Ureter (tissue), 1 donor: ENCODE measurements around the gene FOXE3. TPM values are rescaled to one million over a fixed set of nuclear protein-coding genes. Genes with fewer than 3 reads are reported as not detected.

Source experiments
- DNase-seq: peaks from one replicate; pipeline ENCODE4 v3.0.0-alpha.2; 2020; ENCODE audit warnings: low spot score
- total RNA-seq: library from RNA; stranded (reverse); gene quantifications from one replicate; pipeline ENCODE4 v1.2.4, GENCODE V29; 2023
- donor health status: DM: yes; HTN: yes; CAD: no.

Gene FOXE3
- not detected for total RNA-seq

DNA sequence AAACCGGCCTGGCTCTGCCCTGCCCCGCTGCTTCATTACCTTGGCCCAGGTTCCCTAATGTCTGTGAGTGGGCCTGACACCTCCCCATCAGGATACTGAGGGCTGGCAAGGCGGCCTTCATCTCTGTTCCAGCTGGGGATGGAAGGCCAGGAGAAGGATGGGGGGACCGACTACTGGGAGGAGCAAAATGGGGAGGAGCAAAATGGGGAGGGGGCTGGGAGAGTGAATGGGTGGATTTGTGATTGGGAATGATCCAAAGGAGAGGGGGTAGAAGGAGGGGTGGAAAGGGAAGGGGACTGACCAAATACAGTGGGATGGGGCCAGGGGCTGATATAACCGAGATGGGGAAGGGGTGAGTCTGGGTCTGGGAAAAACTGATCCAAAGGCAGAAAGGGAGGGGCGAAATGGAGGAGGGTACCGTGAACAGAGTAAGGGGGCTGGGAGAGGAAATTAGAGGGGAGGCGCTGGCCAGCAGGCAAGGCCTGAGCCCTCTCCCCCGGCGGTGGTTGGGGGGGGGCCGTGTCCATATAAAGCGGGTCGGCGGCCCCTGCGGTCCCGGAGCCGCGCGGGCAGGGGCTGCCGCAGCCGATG is at the start of gene FOXE3:
TSS of gene FOXE3 (plus strand) at position 558 of the 591 bp plus-strand sequence. CDS start at position 589, 31 bp downstream.
- no peak for DNase-seq

DNA sequence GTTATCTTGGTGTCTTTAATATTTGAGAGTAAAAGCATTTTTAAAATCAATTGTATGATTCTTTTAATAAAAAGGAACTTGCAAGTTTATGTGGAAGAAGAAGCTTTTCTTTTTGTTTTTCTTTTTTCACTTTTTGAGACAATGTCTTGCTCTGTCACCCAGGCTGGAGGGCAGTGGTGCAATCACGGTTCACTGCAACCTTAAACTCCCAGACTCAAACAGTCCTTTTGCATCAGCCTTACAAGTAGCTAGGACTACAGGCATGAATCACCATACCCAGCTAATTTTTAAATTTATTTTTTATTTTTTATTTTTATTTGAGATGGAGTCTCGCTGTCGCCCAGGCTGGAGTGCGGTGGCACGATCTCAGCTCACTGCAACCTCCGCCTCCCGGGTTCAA is 48.4 kb upstream of the FOXE3 start:
- DNase-seq, result no peak

DNA sequence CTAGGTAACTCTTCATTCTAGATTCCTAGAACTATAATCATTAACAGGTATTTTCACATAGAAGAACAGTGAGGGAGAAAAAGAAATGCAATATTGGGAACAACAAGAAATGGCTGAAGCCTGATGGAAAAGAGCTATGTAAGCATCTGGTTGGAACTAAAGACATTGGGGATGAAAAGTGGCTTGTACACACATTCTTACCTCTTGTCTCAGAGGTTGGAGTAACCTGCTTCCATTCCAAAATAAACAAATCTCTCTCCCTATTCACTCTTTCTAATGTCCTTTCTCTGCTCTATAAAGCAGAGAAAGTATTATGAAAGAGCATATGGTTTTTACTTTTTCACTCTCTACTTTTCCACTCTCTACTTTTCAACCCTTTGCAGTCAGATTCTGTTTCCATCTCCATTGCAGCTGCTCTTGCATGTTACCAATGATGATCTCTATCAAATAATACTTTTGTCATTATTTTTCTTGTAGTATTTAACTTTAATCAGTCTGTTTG is 45.0 kb upstream of the FOXE3 start:
- DNase-seq, result no peak

DNA sequence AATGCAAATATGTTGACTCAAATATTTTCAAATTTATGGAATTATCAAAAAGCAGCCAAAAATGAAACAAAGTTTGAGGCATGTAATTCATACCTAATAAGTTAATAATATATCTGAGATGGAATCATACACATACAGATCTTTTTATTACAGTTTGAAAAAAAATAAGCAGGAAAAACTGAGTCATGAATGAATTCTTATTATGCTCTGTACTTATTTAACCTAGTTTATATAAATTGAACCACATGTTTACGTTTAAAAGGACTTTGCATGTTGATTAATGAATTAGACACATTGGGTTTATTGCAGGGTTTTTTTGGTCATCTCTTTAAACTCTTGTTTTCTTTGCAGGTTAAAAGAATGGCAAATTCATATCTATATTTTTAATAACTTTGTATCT is 41.6 kb upstream of the FOXE3 start:
- DNase-seq, result no peak

DNA sequence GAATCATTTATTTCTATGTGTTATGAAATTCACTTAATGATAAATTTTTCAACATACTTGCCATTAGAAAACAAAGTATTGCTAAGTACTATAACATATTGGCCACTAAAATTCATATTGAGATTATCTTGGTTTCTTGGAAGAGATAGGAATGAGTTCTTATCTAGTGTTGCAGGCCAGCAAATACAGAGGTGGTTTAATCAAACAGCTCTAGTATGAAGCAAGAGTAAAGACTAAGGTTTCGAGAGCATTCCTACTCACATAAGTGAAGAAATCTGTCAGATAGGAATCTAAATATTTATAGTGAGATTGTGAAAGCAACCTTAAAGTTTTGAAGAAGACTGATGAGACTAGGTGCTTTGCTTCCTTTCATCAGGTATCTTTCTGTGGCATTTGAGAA is 37.9 kb upstream of the FOXE3 start:
- DNase-seq, result no peak

DNA sequence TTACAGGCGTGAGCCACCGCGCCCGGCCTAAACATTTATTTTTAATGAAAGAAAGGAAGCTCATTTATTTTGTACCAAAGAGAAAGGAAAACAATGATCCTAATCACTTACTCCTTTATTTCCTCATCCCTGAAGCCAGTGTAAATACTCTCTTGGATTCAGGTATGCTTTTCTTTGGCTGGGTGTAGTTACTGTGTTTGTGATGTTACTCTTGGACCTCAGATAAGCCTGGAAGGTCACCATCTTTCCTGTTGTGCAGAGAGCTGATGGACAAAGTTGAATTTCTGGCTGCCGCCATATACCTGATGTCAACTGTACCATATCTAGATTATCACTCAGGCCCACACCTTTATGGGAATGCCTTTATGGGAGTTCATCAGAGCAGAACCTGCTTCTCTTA is 35.4 kb upstream of the FOXE3 start:
- DNase-seq, result no peak

DNA sequence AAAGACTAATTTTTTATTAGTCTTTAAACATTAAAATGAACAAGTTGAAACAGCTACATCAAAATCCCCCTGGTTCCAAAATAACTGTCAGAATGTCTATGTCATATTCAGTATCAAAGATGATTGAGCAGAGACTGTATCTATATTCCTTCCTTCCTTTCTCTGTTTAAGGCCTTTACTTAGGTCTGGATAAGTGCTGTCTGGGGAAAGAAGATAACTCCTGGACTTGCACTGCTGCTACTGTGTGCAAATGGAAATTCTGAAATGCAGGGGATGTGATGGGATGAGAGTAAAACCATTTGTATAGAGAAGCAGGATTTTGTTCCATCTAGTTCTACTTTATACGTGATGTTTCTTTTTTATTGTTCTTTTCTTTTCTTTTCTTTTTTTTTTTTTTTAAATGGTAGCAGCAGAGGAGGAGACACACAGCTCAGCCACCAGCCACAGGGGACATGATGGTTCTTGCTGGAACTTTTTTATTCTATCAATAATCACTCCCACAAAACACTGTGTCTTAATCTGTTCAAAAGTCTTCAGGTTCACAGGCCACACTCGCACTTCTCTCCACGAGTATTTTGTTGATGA is 33.6 kb upstream of the FOXE3 start:
- DNase-seq, result no peak

DNA sequence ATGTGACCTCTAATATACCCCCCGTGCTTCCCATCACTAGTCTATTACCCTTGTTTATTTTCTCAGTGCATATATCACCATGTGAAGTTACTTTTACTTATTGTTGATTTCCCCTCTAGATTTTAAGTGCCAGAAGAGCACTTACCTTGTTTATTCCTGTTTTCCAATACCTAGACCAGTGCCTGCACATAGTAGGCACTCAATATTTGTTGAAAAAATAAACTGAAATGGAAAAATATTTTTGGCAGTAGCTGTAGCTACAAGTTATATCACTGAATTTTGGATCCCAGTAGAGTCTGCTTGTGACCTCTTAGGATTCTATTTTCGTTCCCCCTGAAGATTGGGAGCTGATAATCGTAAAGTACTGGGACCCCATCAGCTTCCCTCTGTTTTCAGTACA is 32.0 kb upstream of the FOXE3 start:
- DNase-seq, result no peak

DNA sequence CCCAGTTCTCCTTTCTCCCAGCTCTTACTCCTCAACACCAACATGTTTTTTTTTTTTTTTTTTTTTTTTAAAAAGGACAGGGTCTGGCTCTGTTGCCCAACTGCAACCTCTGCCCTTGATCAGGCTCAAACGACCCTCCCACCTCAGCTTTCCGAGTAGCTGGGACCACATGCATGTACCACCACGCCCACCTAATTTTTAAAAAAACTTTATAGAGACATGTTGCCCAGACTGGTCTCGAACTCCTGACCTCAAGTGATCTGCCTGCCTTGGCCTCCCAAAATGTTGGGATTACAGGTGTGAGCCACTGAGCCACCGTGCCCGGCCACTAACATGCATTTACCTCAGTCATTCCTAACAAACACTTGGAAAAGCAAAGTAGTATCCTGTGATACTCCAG is 31.1 kb upstream of the FOXE3 start:
- DNase-seq, result no peak

DNA sequence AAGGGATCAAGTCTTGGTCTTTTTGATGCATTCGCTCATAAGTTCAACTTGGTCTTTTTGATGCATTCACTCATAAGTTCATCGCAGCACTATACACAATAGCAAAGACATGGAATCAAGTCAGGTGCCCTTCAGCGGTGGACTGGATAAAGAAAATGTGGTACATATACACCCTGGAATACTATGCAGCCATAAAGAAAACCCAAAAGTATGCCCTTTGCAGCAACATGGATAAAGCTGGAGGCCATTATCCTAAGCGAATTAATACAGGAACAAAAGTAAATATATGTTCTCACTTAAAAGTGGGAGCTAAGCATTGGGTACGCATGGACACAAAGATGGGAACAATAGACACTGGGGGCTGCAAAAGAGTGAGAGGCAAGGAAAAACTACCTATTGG is 29.8 kb upstream of the FOXE3 start:
- no peak for DNase-seq

DNA sequence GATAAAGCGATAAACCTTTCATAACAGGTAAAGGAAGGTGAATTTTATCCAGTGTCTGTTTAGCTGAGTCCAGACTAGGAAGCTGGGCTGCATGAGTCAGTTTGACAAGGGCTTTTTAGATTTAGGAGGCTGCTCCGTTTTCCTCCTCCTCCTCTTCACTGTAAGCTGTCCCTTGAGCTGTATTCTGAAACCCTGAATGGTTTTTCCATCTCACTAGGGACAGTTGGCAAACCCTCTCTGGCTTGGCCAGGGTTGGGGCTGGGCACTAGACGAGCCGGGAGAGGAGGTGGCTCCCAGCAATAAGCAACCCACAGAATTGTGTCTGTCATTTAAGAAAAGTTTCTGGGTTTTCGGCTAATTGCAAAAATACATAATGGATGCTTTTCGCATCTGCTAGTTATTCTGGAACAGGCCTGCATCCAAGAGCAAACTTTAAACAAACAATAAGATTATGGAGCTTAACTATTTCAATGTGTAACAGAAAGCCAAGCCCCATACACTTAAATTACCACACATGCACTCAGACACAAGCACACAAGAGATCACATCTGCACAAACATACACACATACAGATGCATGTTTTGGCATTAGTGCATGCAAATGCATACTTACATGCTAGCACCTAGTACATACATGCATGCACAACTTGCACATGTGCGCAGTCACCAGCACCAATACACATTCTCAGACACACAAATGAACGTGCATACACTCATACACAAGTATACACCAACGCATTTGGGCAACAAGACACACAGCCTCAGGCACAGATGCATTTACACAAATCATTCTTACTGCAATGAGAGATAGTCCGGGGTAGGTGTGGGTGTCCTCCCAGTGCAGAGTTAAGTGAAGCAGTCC is 27.8 kb upstream of the FOXE3 start:
- no peak for DNase-seq

DNA sequence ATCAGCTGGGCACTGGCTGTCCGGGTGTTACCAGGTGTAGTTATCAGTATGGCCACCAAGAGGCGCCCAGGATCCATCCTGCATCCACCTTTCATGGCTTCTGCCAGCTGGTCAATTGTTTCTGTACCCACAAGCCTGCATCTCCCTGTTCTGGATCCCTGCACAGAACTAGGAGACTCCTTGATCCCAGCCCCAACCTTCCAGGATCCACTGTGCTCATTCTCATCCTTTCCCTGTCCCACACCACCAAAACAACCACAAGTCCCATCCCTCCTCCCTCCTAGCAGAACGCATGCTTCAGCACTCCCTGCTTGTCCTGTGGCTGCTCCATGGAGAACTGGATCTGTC is 27.2 kb upstream of the FOXE3 start:
- peak; percentile 61 for DNase-seq

DNA sequence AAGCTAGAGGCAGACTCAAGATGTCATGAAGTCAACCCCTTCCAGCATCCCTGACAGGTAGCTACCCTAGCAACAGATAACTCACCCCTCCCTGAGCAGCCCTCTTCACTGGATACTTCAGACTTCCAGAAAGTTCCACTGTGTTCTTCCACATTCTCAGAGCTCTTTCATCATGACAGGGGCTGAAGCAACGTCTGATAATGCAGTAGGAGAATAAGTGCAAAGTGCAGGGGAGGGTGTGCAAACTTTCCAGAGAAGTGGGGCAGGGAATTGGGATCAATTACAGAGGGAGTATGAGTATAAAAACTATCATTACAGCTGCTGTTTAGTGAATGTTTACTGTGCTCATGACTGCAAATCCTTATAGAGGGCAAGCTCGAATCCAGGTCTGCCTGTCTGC is 26.4 kb upstream of the FOXE3 start:
- DNase-seq, result no peak

DNA sequence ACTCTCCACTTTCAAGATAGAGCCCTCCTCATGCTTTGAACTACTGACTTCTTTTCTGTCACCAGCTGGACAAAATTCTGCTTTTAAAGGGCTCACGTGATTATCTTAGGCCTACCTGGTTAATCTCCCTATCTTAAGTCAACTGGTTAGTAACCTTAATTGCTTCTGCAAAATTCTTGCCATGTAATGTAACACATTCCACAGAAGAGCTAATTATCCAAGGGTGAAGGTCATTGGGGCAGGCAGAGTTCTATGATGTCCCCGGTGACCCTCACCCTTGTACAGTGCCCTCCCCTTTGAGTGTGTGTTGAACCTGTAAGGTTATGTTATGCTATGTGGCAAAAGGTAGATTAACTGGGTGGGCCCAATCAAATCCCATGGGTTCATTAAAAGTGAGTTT is 25.2 kb upstream of the FOXE3 start:
- no peak for DNase-seq

DNA sequence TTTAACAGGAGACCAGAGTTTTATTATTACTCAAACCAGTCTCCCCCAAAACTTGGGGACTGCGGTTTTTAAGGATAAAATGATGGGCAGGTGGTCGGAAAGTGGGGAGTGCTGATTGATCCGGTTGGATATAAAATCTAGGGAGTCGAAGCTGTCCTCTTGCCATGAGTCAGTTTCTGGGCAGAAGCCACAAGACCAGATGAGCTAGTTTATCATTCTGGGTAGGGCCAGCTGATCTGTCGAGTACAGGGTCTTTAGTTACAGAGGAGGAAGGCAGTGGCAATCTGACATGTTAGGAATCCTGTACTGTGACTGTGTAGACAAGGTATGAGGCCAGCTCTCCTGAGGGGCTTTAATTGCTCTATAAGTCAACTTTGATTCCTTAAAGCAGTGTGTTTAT is 22.9 kb upstream of the FOXE3 start:
- DNase-seq, result no peak

DNA sequence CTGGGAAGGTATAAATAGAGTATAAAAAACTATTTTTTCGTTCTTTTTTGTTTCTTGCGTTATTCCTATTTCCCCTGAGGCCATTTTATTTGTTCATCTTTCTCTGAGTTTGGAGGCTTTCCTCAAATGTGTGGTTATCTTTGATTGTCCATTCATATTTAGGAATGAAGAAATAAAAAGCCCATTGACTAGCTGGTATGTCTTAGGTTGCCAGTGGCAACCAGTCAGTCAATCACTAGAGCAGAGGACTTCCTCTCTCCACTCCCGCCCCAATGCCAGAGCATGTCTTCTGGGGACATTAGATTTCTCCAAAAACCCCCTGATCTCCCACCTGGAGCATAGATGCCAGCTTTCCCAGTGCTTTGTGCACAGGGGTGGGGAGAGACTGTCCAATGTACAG is 20.7 kb upstream of the FOXE3 start:
- DNase-seq, result no peak

DNA sequence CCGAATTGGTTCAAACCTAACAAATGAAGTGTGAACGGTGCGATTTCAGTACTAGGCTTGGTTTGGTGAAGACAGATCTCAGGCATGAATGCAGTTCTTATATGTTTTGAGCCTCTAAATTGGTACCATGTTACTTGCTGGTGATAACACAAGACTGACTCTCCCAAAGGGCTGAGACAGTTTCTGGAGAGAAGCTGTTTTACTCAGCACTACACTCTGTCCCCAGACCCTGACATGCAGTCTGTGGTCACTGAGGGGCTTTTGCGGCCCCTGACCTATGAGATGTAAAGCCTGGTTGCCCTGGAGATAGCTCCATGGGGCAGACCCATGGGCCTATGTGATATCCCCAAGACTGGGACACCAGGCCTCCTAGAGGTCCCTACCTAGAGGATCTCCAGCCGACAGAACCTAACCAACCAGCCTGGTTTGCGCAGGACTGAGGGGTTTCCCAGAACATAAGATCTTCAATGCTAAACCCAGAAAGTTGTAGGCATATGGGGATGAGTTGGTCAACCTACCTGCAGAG is 19.4 kb upstream of the FOXE3 start:
- peak; percentile 19 for DNase-seq

DNA sequence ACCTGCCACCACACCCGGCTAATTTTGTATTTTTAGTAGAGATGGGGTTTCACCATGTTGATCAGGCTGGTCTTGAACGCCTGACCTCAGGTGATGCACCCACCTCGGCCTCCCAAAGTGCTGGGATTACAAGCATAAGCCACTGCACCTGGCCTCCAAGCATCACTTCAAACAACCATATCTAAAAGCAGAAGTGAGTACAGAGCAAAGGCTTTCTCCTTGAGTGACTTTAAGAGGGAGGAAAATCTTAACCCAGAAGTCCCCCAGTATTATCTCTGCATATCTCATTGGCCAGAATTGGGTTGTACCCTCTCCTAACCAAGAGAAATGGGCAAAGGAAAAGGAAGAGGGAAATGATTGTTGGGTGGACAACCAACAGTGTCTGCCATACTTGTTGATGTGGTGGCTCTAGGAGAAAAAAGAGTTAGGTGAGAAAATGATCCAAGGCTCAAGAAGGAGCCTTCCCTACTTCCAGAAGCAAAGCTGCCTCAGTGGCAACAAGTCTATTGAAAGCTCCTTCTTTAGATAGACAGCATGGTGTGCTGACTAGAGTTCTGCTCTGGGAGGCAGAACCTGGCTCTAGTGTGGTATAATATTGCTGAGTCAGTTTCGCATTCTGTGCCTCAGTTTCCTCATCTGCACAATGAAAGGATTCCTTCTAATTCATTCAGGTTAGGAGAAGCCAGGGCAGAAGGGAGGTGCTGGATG is 16.8 kb upstream of the FOXE3 start:
- no peak for DNase-seq

DNA sequence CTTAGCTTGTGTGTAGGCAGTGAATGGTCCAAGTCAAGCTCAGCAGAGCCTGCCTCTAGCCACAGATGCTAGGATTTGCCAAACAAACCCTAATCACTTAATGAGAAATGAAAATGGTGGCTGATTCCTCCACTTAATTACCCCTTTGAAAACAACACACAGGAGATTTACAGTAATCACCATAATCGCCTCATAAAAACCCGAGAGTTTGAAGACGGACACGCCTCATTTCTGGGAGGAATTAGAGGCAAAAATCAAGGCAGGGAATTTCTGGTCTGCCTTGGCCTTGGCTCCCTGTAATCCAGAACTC is 16.3 kb upstream of the FOXE3 start:
- DNase-seq, result no peak

DNA sequence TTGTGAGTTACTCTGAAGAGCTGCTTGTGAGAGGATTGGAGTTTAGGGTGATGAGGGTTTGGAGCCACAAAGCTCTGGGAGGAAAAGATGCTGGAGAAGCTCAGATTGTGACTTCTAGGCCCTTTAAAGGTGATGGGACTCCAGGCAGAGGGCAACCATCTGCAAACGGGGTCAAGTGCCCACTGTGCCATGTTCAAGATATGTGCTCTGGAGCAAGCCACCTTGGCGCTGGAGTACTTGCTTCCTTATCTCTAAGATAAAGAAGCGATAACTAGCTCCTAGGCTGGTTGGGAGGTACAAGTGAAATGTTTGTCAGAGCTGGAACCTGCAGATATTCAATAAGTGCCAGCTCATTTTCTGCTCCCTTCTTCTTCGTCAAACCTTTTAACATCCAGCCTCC is 14.3 kb upstream of the FOXE3 start:
- DNase-seq, result no peak

DNA sequence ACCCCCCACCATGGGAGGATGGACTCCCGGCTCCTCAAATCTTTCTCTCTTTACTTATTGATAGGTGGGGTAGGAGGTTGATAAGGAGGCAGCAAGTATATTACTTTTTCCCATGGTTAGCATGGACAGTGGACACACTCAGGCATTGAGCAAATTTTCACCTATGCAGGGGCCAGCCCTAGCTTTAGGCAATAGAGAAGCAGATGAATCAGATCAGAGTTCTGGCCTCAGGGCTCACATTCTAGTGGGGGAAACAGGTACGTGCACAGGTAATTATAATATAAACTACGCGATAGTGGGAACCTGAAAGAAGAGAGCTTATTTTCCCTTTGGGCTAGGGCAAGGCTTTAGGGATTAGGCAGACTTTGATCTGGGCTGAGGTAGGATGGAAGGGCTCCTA is 13.5 kb upstream of the FOXE3 start:
- no peak for DNase-seq

DNA sequence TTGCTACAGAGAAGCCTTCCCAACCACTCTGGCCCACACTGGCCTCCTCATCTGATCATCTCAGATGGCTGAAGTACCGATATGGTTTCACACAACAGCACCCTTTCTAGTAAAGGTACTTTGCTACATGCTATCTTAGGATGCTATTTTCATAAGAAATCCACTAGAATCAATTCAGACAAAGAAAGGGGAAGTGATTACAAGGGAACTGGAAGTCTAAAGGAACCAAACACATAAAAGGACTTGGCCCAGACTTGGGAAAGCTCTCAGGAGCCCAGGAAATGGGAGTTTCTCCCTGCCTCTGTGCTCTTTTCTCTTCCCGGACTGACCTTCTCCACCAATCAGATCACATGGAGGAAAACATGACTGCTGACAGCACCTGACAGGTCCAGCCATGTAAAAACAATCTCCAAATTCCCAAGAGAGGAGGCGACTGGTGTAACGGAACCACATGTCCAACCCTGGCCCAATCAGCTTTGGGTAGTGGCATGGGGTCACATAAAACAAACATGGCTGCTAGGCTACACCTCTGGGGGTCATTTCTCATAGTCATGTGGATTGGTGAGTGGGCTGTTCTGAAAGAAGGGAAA is 12.7 kb upstream of the FOXE3 start:
- DNase-seq, result no peak
